ENCODE results near the gene DNAJB13. TPM values are rescaled to one million over a fixed set of nuclear protein-coding genes. Genes with fewer than 3 reads are reported as not detected.

The DNAJB13 gene
- total and polyA plus RNA-seq, 10 of the 15 experiments (the other 5 are each of a cell fraction or from before 2014, with no cell fraction given) = 0.07 to 0.76 (median 0.15) TPM; not detected in 7

DNA sequence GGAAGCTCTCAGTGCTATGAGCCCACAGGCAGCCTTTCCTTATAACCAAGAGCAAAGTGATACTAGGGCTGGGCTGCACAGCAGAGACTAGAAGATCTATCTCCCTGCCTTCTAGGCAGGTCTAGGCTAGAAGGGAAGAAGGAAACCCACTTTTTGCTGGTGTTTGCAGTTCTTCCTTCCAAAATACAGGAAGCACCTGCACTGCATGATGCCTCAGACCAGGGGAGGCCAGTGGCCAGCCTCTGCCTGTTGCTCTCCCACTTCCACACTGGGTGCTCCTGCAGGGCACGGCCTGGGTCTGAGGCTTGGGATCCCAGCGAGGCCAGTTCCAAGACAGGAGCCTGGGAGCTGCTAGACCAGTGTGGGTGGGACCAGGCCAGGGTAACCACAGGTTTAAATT is 64.1 kb downstream of the DNAJB13 start:
- no peak for FAIRE-seq
- CTCF ChIA-PET = no interaction called here
- Histone ChIP-seq H3K4me1 (ENCODE audit: control insufficient read depth, insufficient read depth, low read length) (peaks cover 26% of the 10 kb centered on the region), H3K4me3 (no peak overlapping the region), H3K27me3 (replicated peaks in 1 of 2; ENCODE audit: control insufficient read depth in 2 of 2, insufficient read depth in 2 of 2, low read length in 1 of 2) (no peaks in the 10 kb centered on the region), H4K20me1 (ENCODE audit: control insufficient read depth, insufficient read depth) (no peaks in the 10 kb centered on the region), H3K79me2 (ENCODE audit: control insufficient read depth, insufficient read depth, low read length) (no peaks in the 10 kb centered on the region), H3K36me3 (ENCODE audit: control insufficient read depth in 2 of 2, insufficient read depth in 2 of 2, low read length in 1 of 2) (peaks cover 0 to 1% of the 10 kb centered on the region in 2 experiments), H3K9ac (ENCODE audit: control insufficient read depth, insufficient read depth, low read length) (no peak overlapping the region), H3K27ac (ENCODE audit: control insufficient read depth, insufficient read depth) (no peak overlapping the region), H3K4me2 (ENCODE audit: control insufficient read depth, insufficient read depth) (no peak overlapping the region), H2AFZ (ENCODE audit: control insufficient read depth, low read depth, low read length) (no peak overlapping the region), H3K9me3 (replicated peaks; ENCODE audit: control insufficient read depth, insufficient read depth, low read length) (no peaks in the 10 kb centered on the region)
- POLR2A ChIA-PET = no interaction called here
- BruUV-seq (replicated peaks) = no TSS peak
- in situ Hi-C loops (cut with MboI) = no loop called here
- intact Hi-C loops (cut with micrococcal nuclease; ENCODE audit: unreplicated experiment) = no loop called here
- DNase-seq (ENCODE audit: low read depth, low spot score) = no peak
- 75% methylated on average over 2 of the region's 2 CpGs for WGBS (ENCODE audit: insufficient coverage, insufficient replicate concordance, low lambda C conversion rate, missing lambda C conversion rate)
- no peak for ATAC-seq
- SMC1A ChIA-PET (ENCODE audit: uncharacterized antibody, unreplicated experiment) = interaction anchor here (1.7 kb wide), 1 partner anchor 23 kb away, joined by 3 read pairs; no protein-coding TSS in a partner anchor
- RAD21 ChIA-PET (ENCODE audit: unreplicated experiment) = no interaction called here
- TF ChIP-seq ASH2L (IDR thresholded peaks at IDR 0.05; ENCODE audit: borderline replicate concordance, low read depth) (no peak), SREBF2 (IDR thresholded peaks at IDR 0.05; ENCODE audit: low read length) (no peak), IKZF2 (IDR thresholded peaks at IDR 0.05) (no peak), IRF4 (IDR thresholded peaks at IDR 0.05; ENCODE audit: low read depth, low read length) (no peak), CREB1 (IDR thresholded peaks at IDR 0.05; ENCODE audit: low read depth) (no peak), TAF1 (IDR thresholded peaks at IDR 0.05; ENCODE audit: borderline replicate concordance, low read depth, low read length) (no peak), MTA3 (IDR thresholded peaks at IDR 0.05; ENCODE audit: borderline replicate concordance, low read length) (no peak), ZBED1 (IDR thresholded peaks at IDR 0.05; ENCODE audit: borderline replicate concordance) (no peak)

Measured in GM12878 (cell line).